Skin epidermis (tissue), 12 donors: Measurements from ENCODE around the gene H2BK1.

Experiments used
- H3K27ac ChIP-seq, 21 experiments: fragments of 200-600 bp; sonication (generic) in 11 of 21; one replicate each; pipeline ENCODE4 v1.5.0; 2020; ENCODE audit warnings: mild to moderate bottlenecking in 3 of 21, inconsistent platforms in 2 of 21, moderate library complexity in 2 of 21
- H3K4me3 ChIP-seq, 7 experiments: fragments of 200-600 bp; sonication (generic) in 2 of 7; one replicate each; pipeline ENCODE4 v1.5.0; 2020; ENCODE audit warnings: inconsistent platforms in 2 of 7, mild to moderate bottlenecking in 2 of 7, moderate library complexity in 1 of 7

Gene H2BK1

DNA sequence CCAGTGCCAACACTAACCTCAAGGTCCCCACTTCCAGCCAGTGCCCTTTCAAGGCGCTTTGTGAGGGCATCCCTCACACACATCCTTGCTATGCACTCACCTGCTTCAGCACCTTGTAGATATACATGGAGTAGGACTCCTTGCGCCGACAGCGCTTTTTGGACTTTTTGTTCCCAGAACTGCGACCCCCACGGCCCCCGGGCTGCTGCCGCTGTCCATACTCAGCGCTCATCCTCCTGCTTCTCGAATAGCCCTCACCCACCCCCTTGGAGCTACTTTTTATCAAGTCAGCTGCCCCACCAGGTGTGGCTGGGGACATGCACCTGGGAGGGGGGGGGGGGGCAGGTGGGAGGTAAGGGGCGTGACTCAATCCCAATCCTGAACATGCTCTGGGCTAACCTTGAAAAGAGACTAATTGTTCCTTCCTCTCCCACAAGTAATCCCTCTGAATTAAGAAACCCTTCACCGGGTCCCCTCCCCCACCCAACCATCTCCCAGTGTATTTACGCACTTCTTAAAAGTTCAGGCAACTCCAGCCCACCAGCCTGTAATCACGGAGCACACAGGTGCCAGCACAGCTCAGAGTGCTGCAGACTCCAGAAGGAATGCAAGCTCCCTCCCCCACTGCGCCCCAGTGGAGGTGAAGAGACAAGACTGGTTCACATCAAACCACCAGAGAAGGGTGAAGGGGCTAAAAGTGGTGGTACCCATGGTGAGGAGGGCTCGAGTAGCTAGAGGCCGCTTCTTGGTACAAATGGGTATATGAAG, at the start of gene H2BK1:
Gene H2BK1, minus strand, starts transcription at position 402 of the 768 bp plus-strand sequence. Its CDS starts 170 bp downstream, at position 232.
- no peak within 1 kb of the TSS for H3K27ac ChIP-seq
- no peak within 1 kb of the TSS for H3K4me3 ChIP-seq

DNA sequence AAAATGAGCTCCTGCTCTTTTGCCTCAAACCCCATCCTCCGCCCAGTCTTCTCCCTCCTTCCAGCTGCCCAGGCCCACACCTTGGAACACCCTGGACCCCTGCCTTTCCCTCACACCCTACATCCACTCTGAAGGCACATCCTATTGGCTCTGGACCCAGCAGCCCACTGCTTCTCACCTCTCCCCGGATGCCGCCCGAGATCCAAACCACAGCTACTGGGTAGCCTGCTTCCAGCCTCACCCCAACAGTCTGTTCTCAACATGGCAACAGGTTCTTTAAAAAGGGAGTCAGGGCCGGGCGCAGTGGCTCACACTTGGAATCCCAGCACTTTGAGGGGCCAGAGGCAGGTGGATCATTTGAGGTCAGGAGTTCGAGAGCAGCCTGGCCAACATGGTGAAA, 47.7 kb upstream of the H2BK1 start:
- H3K4me3 ChIP-seq, result no peak overlapping the region
- H3K27ac ChIP-seq, result no peak overlapping the region

DNA sequence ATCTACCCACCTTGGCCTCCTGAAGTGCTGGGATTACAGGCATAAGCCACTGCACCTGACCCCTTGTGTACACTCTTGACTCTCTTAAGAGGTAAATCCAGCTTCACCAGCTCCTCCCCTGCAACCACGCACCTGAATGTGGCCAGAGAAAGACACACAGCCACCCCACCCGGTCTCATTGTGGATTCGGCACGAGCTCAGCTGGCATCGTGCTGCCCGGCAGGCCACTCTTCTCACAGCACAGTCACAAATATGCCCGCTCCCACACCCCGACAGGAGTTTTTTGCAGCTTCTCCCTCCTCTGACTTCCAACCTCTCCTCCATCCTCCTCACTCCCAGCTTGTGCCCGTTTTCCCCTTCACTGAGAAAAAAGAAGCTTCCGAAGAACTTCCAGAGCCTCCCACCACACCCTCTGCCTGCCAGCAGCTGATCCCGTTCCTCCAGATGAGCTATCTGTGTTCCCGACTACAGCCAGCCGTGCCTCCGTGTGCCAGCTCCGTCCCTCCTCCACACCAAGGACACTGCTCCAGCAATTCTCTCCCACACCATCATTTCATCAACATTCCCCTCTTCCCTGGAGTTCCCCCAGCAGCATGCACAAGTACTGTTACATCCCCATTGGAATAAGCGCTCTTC, 46.2 kb upstream of the H2BK1 start:
- H3K27ac ChIP-seq, result no peak overlapping the region

DNA sequence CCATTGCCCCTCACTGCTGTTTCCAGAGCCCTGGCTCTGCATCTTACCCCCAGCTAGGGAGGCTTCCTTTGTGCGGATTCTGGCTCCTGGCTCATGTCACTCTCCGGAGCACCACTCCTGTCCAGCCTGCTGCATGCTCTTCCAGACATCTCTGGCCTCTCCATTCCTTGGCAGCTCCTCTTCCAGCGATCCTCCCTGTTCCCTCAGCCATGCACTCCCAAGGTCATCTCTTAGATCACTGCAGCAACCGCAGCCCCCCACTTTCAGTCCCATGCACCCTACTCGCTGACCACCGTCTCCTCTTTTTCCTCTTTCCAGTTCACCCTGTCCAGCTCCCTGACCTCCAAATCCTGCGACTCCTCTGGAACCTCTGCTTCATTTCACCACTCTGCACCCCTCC, 45.1 kb upstream of the H2BK1 start:
- Histone ChIP-seq H3K27ac (no peak overlapping the region), H3K4me3 (no peak overlapping the region)

More for the DNA sequence above, 46.2 kb upstream of the H2BK1 start:
- no peak overlapping the region for H3K4me3 ChIP-seq

DNA sequence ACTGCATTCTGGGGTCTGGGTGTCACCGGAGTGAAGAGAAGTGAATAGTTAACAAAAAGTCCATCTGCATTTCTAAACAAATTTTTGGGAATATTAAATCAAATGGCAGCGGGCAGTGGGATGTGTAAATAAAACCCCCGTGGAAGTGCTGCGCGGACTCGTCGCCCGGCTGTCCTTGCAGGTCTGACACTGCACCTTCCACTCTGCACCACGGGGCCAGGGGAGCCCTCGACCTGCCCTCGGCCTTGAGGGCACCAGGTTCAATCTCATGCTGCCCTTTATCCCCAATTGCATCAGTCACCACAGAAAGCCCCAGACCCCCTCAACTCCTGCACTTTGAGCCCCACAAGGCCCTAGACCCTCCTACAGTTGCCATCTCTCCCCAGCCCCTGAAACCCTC, 44.6 kb upstream of the H2BK1 start:
- H3K27ac ChIP-seq, result no peak overlapping the region
- no peak overlapping the region for H3K4me3 ChIP-seq

DNA sequence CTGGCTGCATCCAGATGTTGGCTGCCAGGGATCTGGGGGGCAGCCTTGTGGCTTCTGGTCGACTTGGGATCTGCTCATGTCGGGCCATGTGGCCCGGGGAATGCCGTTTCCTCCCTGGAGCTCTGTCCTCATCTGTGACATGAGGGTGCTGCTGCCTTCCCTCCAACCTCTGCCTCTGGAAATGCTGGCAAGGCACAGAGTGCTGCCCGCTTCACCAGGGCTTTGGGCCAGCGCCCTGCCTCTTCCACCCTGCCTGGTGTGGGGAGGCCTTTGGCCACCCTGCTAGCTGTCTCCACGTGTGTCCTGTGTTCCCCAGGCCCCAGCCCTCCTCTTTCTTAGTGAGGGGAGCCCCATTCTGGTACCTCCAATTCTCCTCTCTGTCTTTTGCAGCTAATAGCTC, 44.0 kb upstream of the H2BK1 start:
- no peak overlapping the region for H3K27ac ChIP-seq

DNA sequence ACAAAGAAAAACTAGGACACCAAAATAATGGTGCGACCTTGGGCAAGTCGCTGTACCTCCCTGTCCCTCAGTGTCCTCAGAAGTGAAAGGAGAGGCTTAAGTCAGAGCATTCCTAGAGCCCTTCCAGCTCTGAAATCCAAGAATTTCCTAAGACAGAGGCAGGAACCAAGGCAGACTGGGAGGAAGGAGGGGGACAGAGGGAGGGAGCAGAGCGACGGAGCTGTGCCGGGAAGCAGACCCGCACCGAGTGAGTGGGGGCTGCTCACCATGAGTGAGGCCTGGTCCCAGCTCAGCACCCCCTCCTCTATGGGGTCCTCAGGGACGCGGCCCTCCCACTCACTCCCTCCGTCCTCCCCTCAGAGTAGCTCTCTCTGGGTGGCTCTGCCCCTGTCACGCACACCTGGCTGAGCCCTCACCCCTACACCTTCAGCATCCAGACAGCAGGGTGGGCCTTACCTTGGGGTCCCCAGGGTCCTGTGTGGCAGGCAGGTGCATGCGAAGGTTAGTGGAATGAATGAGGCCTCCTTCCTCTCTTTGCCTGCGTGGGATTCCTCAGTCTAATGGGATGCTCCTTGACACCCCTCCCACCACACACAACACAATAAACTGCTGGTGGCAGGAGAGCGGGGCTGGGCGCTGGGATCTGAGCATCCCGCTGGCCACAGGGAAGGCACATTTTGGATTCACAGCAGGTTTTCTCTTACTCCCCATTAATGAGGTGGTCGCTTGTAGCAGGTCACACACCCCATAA, 42.8 kb upstream of the H2BK1 start:
- Histone ChIP-seq H3K27ac (peak overlapping the region in 5 of 21 experiments; percentile 79 to 91 (median 80)), H3K4me3 (peak overlapping the region in 1 of 7 experiments; percentile 50)

More for the DNA sequence above, 44.0 kb upstream of the H2BK1 start:
- H3K4me3 ChIP-seq, result no peak overlapping the region

DNA sequence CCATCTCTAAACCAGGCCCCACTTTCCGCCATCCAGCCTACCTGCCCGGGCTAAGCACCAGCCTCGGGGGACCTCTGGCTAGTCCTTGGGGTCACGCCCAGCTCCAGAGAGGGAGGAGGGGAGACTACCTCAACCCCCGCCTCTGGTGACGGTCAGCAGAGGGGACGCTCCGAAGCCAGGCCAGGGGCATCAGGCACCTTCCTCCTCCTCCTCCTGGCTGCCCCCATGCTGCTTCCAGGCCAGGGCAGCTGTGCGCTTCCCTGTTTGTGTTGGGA, 42.2 kb upstream of the H2BK1 start:
- peak overlapping the region in 18 of 21 experiments; percentile 42 to 91 (median 79) for H3K27ac ChIP-seq

DNA sequence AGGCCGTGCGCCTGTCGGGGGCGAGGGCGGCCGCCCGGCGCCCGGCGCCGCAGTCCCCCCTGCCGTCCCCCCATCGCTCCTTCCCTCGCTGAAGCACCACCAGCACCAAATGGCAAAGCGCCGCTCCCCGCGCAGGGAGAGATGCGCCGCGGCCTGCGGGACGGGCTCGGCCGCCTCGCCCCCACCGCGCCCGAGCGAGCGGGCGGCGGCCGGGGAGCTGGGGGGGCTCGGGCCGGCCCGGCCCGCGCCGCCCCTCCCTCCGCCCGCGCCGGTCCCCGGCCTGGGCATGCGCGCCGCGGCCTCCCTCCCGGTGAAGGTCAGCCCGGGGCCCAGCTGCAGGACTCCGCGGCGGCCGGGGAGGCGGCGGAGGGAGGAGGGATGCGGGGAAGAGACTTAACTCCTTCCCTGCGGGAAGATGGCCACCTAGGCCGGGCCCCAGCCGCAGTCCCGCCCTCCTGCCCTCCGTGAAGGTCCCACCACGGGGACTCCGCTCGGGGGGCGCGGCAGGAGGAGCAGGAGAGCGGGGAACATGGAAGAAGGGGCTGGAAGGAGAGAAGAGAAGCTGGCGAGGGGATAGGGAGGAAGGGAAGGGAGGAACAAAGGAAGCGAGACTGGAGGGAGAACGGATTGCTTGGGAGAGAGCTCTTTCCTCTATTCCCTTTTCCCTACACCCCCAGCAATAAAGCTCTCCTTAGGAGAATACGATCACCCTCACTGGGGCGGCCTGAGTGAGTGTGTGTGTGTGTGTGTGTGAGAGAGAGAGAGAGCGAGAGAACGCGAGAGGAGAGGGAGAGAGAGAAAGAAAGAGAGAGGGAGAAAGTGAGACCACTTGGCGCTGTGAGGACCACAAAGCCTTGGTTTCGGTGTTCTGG, 41.6 kb upstream of the H2BK1 start:
- Histone ChIP-seq H3K27ac (peak overlapping the region in 20 of 21 experiments; percentile 22 to 91 (median 79)), H3K4me3 (peak overlapping the region; percentile 27 to 50 (median 41))

More for the DNA sequence above, 42.2 kb upstream of the H2BK1 start:
- H3K4me3 ChIP-seq, result peak overlapping the region in 6 of 7 experiments; percentile 27 to 50 (median 42)

DNA sequence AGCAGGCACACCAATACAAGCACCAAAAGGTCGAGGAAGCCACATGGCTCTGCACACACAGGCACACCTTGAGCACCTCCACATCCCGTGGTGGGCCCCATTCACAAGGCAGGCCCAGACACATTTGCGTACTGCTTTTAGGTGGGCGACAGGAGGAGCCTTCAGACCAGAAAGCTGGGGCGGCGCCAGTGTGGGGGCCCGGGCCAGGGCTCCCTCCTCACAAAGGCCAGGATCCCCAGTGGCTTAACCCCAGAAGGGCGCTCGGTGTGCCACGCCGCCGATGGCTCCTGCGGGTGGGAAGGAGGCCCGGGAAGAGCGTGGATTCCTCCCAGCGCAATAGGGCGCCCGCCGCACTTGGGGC, 41.0 kb upstream of the H2BK1 start:
- peak overlapping the region; percentile 8 to 50 (median 41) for H3K4me3 ChIP-seq
- H3K27ac ChIP-seq, result peak overlapping the region in 20 of 21 experiments; percentile 22 to 91 (median 78)

DNA sequence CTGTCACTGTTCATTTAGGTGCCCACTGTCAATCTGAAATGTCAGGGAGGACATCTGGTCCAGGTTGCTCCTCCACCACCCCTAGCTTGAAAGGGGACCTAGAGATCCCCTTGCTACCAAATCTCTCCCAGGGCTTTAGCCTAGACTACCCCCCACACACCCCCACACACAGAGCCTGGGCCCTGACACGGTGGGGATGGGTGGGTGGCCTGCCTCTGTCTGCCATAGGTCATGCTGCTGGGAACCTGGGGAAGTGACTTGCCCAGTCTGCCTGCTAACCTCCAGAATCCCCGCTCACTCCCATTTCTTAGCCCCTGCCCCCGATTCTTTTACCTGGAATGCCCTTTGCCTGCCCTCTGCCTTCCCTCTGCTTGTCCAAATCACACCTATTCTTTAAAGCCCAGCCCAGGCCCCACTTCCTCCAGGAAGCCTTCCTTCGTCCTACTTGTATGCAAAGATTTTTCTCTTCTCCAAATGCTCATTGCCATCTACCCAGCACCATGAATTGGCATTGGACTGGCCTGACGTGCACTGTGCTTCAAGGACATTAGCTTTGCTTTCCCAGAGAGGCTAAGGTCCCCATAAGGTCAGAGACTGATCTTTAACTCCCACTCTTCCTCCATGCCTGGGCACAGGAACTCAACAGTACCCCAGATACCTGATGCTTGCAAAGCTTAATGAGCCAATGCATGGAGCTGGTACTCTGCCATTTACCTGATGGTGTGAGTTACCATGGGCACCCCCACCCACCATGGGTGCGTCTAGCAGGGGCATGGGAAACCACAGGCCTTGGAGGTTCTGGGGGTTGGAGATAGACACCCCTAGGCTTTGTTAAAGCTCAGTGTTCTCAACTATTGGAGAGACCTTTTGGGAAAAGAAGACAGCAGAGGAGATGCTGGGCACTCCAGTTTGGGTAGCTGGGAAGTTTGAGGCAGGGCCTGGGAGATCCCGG, 40.2 kb upstream of the H2BK1 start:
- Histone ChIP-seq H3K27ac (peak overlapping the region in 14 of 21 experiments; percentile 26 to 91 (median 80)), H3K4me3 (peak overlapping the region in 1 of 7 experiments; percentile 50)

DNA sequence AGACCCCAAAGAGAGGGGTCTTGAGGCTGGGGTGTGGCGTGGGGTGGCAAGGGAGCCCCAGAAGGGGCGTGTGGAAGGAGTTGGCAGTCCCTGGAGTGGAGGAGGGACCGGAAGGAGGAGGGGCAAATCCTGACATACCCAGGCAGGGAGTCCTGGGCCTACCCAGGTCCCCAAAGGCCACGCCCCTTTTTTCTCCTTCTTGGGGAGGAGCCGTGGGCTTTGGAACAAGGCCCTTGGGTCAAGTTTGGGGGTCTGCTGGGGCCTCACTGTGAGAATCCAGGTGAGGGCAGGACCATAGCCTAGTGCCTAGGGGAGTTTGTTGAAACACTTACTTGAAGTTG, 39.4 kb upstream of the H2BK1 start:
- H3K4me3 ChIP-seq, result peak overlapping the region in 3 of 7 experiments; percentile 38 to 57 (median 50)
- peak overlapping the region in 20 of 21 experiments; percentile 34 to 88 (median 76) for H3K27ac ChIP-seq

DNA sequence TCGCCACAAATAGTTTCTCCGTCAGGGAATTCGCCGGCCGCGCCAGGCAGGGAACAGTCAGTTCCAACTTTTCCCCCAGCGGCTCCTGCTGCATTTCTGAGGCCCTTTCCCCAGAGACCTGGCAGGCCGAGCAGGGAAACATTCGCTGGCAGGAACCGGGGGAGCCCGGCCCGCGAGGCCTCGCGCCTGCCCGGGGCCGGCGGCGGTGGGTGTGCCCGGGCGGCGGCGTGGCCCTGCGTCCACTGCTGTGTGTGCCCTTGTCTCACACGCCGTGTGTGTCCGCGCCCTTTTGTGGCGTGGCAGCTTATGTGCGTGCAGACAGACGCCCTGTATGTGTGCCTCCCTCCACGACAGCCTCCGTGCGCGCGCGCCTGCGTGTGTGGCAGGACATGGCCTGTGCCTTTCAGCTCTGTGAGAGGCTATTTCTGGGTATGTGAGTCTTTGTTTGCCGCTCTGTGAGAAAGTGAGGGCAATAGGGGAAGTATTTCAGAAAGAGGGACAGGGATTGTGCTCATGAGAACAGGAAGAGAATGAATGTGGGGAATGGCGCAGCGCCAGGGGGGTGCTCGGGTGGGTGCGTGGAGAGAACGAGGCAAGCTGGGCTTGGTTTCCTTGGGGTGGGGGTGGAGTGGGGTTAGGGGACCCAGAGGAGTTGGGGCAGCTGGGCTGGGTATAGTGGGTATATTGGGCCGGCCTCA, 38.9 kb upstream of the H2BK1 start:
- Histone ChIP-seq H3K27ac (peak overlapping the region in 20 of 21 experiments; percentile 34 to 88 (median 76)), H3K4me3 (peak overlapping the region; percentile 34 to 57 (median 40))

DNA sequence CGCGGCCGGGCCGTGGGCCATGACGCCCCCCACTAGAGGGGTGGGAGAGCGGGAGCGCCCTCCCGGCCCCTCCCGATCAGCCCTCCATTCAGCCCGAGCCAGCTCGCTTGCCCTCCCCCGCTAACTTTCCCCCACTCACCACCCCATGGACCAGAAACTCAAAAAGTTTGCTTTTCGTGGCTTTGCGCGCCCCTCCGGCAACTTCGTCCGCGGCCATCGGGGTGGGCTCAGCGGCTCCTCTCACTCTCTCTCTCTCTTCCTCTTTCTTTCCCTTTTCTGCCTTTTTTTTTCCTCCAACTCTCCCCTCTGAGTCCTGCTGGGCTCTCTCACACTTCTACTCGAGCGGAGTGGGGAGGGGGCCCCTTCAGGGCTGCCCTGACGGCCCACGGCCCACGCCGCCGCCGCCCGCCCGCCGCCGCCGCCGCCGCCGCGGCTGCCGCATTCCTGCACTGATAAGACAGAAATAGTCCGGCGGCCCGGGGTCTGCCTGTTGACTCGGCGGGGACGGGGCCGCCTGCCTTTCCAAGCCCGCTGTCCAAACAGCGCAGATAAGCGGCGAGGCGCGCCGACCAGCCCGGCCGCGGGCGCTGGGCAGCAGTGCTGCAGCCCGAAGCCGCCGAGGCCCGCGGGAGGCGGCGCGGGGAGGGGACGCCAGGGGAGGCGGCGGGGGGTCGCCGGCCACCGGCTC, 38.2 kb upstream of the H2BK1 start, which contains the start of gene SMARCD3:
Gene SMARCD3, minus strand, starts transcription at position 349 of the 688 bp plus-strand sequence. Its CDS starts 132 bp downstream, at position 217.
- peak within 1 kb of the TSS; percentile 13 to 88 (median 77) for H3K27ac ChIP-seq
- H3K4me3 ChIP-seq, result peak within 1 kb of the TSS; percentile 34 to 57 (median 40)

DNA sequence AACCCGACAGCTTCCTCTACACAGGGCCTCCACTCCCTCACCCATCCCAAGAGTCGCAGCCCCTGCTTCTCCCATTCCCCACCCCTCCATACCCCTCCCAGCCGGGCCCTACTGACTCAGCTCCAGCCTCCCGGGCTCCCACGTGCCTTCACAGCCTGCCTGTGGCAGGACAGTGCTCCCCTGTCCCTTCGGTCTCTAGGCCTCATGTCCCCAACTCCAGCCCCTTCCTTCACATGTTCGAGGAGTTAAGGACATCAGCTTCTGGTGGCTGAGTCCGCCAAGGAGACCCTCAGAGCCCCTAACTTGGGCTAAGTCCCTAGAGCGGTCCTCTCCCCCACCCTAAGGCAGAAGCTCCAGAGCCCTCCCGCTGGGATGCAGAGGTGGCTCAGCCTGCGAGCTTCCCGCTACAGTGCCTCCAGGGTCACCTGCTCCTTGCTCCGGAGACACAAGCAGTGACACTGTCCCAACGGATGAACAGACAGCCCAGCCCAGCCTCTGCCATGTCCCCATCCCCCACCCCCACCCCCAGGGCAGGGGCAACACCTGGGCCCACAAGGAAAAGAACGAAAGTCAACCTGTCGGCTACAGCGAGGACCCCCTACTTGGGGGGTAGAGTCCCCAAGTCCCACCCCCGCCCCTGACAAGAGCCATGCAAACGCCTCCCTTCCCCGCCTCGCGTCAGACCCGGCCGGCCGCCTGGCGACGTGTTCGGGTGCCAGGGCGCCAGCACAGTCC, 37.5 kb upstream of the H2BK1 start:
- Histone ChIP-seq H3K4me3 (peak overlapping the region; percentile 34 to 57 (median 40)), H3K27ac (peak overlapping the region in 19 of 21 experiments; percentile 17 to 88 (median 77))

DNA sequence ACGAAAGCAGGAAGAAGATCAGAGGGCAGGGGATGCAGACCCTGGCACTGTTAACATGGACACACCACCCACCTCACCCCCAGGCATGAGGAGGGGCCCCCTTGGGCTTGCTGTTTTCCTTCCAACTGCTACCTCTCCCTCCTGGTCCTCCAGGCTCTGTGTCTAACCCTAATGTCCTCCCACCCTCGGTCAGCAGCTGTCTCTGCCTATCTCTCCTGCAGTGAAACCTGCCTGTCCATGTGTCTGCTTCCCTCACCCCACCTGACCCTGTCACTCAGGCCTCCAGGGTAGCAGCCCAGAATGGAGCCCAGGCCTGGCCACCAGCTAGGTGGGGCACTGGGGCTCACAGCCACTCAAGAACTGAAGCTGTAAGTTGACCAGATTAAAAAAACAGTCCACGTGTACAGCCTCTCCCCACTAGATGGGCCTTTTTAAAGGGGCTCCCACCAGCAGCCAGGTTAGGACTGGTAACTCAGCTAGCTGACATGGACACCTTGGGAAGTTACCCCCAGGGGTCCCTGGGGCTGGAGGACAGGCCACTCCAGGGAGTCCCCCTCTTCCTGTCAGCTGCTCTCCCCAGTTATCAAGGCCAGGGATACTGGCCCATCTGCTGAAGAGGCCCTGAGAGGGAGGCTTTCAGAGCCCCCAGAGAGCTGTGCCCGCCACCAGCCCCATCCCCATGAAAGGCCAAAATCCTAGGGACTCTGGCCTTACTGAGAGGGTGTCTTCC, 36.7 kb upstream of the H2BK1 start:
- peak overlapping the region in 2 of 7 experiments; percentile 34 to 50 for H3K4me3 ChIP-seq
- H3K27ac ChIP-seq, result peak overlapping the region in 9 of 21 experiments; percentile 45 to 88 (median 82)
